DMS153 treated with DMSO at 0.1 percent for 48 hours (cell line): Measurements from ENCODE around the gene TECPR2.
A peak's percentile ranks its signal among the peaks of the same experiment; 100 is the strongest.

Experiments
- DNase-seq: peaks from one replicate; lab custom pipeline; 2025; ENCODE audit not compliant: unreplicated experiment; lab: John Stamatoyannopoulos, UW

Gene TECPR2

DNA sequence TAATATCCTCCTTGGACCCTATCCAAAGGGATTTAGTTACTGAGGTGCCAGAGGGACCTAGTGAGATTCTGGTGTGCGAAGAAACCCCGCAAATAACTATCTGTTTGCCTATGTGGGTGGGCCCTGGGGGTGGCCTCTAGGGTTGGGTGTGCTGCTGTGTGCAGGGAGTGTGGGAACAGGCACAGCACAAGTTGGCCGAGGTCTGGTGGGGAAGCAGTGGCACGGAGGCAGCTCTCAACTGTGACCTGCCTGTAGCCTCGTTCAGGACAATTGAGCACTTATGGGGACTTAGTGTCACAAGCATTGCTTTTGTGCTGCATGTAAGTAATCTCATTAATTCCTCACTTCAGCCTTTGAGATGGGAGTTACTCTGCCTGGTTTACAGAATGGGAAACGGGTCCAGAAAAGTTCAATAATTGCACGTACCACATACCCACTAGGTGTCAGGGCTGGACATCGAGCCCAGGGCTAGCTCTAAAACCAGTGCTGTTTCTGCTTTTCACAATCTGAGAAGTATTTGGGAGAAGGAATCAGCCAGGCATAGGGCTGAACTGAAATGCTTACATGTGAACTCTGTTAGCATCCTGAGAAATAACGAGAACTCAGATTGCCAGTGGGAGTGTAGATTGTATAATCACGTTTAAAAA, 58.8 kb downstream of the TECPR2 start:
- DNase-seq: no peak

DNA sequence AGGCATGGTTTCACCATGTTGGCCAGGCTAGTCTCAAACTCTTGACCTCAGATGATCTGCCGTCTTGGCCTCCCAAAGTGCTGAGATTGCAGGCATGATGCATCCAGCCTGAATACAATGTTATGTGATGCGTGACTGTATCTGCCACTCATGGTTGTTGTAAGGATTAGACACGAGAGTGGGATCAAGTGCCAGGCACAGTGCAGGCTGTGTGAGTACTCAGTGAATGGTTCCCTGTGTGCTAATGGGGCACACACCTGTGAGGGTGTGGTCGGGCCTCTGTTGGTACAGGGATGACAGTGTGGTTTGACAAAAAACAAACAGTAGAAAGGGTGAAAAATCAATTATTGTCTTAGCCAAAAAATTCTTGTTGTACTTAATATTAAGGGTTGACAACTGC, 61.8 kb downstream of the TECPR2 start:
- DNase-seq: no peak

DNA sequence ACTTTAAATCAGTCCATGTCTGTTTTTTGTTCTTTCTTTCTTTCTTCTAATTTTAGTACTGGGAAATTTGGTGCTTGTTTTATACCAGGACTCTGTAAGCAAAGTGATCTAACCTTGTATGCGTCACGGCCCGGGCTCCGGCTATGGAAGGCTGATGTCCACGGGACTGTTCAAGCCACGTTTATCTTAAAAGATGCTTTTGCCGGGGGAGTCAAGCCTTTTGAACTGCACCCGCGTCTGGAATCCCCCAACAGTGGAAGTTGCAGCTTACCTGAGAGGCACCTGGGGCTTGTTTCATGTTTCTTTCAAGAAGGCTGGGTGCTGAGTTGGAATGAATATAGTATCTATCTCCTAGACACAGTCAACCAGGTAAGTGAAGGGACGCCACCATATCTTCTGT, 62.2 kb downstream of the TECPR2 start:
- no peak for DNase-seq

DNA sequence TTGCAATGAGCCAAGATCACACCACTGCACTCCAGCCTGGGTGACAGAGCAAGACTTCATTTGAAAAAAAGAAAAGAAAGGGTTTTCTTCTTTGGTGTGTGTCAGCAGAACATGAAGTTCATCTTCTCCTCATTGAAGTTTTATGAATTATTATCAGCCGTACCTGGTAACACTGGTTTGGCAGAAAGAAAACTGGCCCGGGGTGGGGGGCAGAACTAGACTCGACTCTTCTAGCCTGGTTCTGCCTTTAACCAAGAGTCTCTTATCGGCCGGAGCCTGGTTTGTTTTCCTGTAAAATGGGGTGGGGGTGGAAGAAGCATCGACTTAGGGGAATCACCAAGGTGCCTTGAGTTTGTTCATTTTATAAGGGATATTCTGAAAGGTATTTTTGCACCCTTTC, 64.1 kb downstream of the TECPR2 start:
- DNase-seq: no peak

DNA sequence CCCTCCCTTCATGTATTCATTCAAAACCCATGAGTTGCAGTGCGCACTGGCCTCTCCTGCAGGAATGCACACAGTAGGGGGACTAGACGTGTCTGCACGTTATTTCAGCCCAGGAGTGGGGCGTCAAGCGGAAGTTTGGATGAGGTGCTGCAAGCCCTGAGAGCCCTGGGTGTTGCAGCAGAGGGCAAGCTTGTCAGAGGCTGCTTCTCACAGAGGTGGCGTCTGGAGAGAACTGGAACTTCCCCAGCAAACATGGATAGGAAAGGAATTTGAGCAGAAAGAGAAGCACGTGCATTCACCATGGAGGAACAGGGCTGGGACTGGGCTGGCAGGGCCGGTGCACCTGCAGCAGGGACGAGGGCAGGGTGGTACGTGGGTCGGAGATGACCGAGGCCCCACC, 64.9 kb downstream of the TECPR2 start:
- DNase-seq: no peak

DNA sequence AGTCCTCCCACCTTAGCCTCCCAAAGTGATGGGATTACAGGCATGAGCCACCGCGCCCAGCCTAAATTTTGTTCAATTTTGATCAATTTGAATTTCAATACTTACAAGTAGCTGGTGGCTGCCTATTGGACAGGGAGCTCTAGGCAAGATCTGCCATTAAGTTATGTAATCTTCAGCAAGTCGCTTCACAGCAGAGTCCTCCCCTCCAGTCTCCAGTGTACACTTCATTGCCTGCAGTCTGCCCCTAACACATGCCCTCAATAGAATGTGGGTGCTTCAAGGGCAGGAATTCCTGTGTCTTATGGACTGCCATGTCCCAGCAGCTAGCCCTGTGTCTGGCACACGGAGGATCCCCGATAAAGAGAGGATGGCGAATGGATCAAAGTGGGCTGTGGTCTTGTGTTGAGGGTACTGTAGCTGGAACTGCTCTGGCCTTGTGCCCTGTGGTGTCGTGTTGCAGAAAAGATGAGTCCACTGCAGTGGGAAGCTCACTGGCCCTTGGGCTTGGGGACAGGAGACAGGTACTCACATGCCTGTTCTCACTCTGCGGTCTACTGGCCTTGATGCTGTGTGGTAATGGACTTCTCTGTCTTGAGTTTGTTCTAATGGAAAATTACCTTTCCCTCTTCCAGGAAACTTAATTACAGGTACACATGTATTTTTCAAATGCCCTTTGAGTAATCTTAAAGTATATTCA, 67.6 kb downstream of the TECPR2 start:
- DNase-seq: no peak

DNA sequence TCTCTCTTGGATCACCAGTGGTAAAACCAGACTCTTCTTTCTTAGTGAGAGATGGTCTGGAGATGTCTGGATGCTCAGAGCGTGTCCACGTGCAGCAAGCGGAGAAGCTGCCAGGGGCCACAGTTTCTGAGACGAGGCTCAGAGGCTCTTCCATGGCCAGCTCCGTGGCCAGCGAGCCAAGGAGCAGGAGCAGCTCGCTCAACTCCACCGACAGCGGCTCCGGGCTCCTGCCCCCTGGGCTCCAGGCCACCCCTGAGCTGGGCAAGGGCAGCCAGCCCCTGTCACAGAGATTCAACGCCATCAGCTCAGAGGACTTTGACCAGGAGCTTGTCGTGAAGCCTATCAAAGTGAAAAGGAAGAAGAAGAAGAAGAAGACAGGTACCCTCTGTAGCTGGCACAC, 69.0 kb downstream of the TECPR2 start:
- DNase-seq: no peak

DNA sequence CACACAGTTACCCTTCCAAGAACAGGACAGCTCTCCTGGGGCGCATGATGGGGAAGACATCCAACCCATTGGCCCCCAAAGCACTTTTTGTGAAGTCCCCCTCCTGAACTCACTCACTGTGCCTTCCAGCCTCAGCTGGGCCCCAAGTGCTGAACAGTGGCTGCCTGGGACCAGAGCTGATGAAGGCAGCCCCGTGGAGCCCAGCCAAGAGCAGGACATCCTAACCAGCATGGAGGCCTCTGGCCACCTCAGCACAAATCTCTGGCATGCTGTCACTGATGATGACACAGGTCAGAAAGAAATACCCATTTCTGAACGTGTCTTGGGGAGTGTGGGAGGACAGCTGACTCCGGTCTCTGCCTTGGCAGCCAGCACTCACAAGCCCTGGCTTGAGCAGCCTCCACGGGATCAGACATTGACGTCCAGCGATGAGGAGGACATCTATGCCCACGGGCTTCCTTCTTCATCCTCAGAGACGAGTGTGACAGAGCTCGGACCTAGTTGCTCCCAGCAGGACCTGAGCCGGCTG, 72.0 kb downstream of the TECPR2 start:
- no peak for DNase-seq

DNA sequence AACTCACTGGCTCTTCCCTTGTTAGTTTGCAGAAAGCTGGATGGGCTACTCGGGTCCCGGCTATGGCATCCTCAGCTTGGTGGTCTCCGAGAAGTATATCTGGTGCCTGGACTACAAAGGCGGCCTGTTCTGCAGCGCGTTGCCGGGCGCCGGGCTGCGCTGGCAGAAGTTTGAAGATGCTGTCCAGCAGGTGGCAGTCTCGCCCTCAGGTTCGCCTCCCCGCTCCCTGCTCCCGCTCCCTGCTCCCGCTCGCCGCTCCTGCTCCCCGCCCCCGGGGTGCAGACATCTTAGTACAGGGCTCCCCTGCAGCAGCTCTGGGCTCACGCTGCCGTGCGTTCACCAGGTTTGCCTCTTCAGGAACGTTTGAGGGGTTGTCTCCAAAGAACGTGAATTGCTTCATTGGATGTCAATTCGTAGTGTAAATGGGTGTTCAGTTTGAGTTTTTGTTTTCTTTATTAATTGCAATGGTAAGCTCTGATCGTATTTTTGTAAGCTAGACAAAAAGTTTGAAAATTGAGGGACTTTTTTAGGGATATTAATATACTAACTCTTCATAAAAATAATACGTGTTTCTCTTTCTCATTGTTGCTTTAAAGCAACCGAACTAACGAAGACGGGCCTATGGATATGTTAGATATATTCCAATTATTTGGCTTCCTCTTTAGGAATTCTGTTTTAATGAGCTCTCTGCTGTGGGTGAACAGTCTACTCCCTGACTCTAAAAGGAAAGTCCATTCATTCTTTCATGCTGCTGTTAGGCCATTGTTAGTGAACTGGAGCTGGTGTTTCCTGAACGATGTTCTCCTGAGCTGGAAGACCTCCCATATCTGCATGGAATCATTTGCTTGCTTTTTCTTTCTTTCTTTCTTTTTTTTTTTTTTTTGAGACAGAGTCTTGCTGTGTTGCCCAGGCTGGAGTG, 75.5 kb downstream of the TECPR2 start:
- DNase-seq: peak; percentile 17

DNA sequence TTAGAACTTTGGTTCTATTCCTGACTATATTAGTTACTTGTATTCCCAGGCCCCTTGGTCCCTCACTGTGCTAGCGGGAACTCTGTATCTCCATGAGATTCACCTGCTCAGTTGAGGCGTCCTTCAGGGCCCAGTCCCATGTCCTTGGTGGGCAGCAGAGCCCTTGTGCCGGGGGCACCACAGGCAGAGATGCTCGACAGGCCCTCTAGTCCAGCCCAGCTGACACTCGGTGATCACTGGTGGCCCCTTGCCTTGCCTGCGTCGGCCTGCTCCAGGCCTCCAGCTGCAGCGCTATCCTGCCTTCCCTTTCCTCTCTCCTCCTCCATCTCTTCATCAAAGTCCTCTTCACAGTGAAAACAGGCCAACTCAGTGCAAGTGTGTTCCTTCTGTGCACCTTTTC, 76.8 kb downstream of the TECPR2 start:
- no peak for DNase-seq

DNA sequence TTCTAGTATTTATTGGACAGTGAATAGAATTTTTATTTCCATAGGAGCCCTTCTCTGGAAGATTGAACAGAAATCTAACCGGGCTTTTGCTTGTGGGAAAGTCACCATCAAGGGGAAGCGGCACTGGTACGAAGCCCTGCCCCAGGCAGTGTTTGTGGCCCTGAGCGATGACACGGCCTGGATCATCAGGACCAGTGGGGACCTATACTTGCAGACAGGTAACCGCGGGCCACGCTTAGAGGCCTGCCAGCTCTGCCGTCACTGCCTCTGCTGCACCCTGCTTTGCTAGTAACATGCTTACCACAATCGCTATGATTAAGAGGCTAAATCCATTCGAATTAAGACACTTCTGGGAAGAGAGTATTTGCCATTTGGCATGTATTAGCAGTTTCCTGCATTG, 77.7 kb downstream of the TECPR2 start:
- DNase-seq: no peak

DNA sequence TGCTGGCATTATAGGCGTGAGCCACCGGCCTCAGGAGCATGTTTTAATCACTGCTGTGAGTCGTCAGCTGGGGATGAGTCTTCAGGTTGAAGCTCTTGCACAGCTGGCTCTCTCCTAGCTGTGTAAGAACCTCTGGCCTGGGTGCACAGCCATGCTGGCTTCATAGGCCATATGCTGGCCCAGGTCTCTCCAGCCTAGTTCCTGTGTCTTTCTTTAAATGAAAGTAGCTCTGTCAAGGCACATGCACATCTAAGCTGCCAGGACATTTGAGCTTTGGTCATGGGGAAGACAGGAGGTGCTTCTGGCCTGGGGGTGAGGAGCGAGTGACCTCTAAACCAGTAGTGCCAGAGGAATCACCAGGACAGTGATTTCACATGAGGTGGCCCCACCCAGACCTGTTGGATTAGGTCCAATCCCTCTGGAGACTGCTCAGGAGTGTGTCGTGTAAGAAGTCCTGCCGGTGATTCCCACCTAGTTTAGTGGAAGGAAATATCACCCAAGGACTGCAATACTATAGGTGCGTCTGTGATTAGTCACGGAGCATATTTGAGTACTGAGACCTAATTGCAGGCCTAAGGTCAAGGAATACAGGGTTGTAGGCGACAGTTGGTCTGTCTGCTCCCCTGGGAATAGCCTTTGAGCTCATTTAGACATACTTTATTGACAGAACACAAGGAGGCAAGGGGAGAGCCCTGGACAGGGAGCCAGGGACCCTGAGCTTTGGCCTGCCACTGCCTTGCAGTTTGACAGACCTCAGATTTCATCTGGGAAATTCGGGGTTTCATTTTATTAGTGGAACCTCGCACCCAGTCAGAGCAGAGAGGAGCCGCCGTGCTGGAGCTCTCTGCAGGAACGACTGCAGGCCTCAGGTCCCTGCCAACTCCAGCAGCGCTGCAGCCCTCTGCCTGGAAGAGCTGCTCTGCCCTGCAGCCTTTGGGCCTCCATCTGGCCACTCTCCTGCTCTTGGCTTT, 79.8 kb downstream of the TECPR2 start:
- DNase-seq: no peak

DNA sequence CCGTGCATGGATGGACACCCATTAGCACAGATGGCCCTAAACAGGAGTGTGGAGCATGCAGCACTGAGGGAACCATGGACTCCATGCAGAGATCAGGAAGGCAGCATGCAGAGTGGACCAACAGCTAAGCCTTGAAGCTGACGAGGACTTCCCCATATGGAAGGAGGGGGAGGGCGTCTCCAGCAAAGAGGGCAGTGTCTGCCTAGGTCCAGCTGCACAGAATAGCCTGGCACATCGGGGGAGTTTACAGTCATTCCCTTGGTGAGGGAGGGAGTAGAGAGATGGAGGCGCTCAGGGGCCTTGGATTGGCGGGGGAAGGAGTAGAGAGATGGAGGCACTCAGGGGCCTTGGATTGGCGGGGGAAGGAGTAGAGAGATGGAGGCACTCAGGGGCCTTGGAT, 82.3 kb downstream of the TECPR2 start:
- DNase-seq: no peak

DNA sequence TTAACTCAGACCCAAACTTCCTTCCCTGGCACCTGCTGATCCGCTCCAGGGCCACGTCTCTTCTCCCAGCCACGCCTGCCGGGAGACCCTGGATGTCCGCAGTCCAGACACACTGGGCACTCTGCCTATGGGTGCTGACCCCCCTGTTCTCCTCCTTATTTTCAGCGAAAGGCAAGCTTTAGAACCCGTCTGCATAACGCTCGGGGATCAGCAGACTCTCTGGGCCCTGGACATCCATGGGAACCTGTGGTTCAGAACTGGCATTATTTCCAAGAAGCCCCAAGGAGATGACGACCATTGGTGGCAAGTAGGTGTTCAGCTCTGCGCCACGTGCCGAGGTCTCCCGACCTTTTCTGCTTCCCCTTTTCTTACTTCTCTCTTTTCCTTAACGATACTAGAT, 82.9 kb downstream of the TECPR2 start:
- no peak for DNase-seq

DNA sequence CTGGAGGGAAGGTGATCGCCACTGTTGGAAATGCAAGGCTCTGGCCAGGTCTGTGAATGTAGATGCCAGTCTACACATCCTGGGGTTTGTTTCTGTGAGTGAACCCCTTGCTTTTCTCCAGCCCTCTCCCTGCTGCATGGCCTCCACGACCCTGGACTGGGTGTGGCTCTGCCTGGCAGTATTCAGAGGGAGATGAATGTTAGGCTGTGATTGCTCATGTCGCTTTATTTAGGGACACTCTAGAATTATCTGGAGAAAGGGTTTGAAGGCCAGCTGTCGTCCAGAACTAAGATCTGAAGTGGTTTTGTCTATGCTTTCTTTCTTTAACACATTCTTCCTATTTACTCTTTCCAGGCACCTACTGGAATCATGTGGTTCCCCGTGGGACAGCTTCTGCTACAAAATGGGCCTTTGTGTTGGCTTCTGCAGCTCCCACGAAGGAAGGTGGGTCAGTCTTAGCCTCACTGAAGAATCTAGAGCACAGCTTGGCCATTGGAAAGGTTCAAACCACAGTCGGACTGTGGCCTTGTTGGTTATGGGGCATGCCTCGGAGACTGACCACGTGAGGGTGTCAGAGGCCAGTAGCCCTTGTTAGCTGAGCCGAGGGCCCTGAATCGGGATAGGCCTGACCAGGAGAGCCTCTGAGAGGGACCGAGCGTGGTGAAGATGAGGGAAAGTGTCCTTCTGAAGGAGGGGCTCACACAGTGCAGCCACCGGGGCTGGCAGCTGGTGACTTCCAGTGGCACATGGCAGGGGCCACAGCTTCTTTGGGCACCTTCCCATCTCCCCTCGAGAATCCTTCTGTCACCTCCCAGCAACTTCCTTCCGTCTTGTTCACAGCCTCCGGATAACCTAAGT, 87.7 kb downstream of the TECPR2 start:
- DNase-seq: no peak

DNA sequence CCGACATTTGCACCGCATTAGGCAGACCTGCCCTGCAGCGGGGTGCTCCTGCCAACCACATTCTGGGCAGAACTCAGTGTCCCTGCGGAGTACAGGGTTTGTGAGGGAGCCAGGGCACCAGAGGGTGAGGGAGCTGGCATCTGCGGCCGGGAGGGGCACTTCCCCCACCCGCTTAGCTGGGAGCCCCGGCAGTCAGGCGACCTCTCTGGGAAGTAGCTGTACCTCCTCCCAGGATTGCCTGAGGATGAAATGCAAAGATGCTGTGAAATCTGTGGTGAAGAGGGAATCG, 88.3 kb downstream of the TECPR2 start:
- DNase-seq: no peak

DNA sequence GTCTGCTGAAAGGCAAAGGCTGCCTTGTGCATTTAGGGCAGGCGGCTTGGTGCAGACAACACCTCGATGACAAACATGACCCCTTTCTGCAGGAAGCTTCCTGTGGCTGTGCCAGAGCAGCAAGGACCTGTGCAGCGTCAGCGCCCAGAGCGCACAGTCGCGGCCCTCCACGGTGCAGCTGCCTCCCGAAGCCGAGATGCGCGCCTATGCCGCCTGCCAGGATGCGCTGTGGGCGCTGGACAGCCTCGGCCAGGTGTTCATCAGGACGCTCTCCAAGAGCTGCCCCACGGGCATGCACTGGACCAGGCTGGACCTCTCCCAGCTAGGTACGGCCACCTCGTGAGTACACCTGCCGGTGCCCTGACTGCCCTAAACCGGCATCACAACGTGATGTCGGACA, 89.6 kb downstream of the TECPR2 start:
- DNase-seq: no peak

DNA sequence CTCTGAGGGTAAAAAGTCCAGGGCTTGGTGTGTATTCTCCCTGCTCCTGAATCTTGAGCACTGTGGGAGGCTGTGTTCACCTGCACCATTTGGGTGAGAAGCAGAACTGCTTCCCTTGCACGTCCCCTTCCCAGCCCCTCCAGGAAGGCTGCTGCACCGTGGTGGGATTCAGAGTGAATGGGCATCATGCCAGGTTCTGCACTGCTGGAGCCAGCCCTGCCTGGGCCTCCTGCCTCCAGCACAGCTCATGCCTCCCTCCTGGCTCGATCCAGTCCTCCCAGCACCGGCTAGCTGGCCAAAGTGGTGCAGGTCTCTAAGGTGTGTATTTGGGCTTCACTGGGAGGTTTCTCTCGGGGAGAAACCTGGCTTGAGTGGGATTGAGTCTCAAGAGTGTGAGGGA, 92.0 kb downstream of the TECPR2 start:
- no peak for DNase-seq

DNA sequence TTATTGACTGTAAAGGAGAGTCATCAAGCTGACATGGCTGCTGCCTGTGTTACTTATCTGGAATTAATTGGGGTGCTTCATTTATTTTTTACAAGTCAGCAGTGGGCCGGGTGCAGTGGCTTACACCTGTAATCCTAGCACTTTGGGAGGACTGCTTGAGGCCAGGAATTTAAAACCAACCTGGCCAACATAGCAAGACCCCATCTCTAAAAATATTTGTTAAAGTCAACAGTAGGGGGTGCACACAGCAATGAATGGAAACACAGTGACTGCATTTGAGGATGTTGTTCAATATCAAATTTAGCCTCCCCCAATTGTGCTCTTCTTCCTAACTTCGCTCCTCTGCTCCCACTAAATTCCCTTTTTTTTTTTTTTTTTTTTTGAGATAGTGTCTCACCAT, 94.8 kb downstream of the TECPR2 start:
- DNase-seq: no peak
